ENCODE measurements around the gene FAM114A1.

- TF ChIP-seq YY1 (IDR thresholded peaks at IDR 0.05; ENCODE audit: insufficient read depth, insufficient read length) (no peak), SUZ12 (IDR thresholded peaks at IDR 0.05; ENCODE audit: extremely low read depth, insufficient read depth, insufficient read length) (no peak), ZNF274 (IDR thresholded peaks at IDR 0.05; ENCODE audit: low read depth, low read length) (no peak)
Measured at GRCh38 chr4:38873290-38873944, 5.8 kb downstream of the FAM114A1 start.

All from NT2/D1 (cell line).